ENCODE measurements around the gene CD300C.

- TF ChIP-seq POLR2A (IDR thresholded peaks at IDR 0.05) (no peak), CTCF (IDR thresholded peaks at IDR 0.05) (no peak)
Observed at GRCh38 chr17:74568106-74568873, 22.4 kb upstream of the CD300C start.

Measured in esophagus squamous epithelium (tissue), 4 donors.